Right renal pelvis (tissue), 4 donors: ENCODE measurements around the gene ARCN1. TPM values are rescaled to one million over a fixed set of nuclear protein-coding genes. Genes with fewer than 3 reads are reported as not detected.

ENCODE experiments used
- DNase-seq, 4 donors: peaks; one replicate each; pipeline ENCODE4 v3.0.0-alpha.2; 2013; ENCODE audit warnings: low read depth in 4 of 4, low spot score in 3 of 4, missing footprints in 1 of 4
- polyA plus RNA-seq, 4 donors: library from polyadenylated mRNA; unstranded; fragments of 120-200 nt; gene quantifications; one replicate each; pipeline ENCODE4 v1.2.1, GENCODE V29; 2013; ENCODE audit not compliant: insufficient read length in 4 of 4

Gene ARCN1
- polyA plus RNA-seq, 4 donors = 179 to 199 (median 199) TPM

- DNase-seq = no peak
Measured at GRCh38 chr11:118619444-118620197, 47.4 kb downstream of the ARCN1 start.

GRCh38 chr11:118620529-118621070 is 48.4 kb downstream of the ARCN1 start:
- DNase-seq = no peak

GRCh38 chr11:118621071-118621783 is 49.0 kb downstream of the ARCN1 start:
- DNase-seq = peak in 1 of 4 donors; percentile 63

- DNase-seq = no peak
Measured at GRCh38 chr11:118621784-118622375, 49.7 kb downstream of the ARCN1 start.

DNA sequence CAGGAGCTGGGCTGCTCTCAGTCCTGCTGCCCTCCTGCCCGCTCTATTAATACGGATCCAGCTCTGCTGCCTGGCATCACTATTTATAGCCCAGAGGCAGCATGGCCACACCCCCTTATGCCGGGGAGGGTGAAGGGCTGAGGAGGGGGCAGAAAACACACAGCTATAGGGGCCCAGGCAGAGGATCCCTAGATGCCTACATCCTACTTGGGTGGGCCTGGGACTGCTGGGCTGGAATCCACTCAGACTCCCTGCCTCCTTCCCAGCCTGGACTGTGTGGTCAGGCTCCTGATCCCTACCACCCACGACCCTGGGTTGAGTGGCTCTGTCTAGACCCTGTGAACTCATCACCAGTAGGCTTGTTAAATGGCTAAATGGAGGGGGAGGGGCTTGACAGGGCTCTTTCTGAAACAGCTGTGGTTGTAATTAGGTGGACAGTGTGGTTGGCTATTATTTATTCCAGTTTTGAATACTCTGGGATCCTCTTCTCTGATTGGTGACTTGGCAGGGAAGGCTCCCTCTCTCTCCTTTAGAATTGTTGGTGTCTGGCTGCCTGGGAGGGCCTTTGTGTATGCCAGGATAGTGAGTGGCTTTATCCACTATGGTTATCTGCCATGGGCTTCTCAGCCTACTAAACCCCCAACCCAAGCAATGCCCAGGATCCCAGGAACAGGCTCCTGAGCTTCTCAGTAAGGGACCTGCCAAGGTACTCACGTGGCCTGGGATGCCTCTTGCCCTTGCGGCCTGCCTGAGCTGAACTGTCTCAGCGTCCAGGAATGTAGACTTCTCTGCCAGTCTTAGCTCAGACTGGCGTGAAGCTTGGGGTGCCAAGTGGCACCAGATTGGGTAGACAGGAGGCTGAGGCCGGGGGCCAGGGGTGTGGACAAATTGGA is 50.4 kb downstream of the ARCN1 start:
- no peak for DNase-seq

GRCh38 chr11:118623269-118623655 is 51.1 kb downstream of the ARCN1 start:
- no peak for DNase-seq

- DNase-seq = no peak
Measured at GRCh38 chr11:118625036-118625690, 53.0 kb downstream of the ARCN1 start.

GRCh38 chr11:118625976-118626375 is 53.8 kb downstream of the ARCN1 start:
- no peak for DNase-seq

DNA sequence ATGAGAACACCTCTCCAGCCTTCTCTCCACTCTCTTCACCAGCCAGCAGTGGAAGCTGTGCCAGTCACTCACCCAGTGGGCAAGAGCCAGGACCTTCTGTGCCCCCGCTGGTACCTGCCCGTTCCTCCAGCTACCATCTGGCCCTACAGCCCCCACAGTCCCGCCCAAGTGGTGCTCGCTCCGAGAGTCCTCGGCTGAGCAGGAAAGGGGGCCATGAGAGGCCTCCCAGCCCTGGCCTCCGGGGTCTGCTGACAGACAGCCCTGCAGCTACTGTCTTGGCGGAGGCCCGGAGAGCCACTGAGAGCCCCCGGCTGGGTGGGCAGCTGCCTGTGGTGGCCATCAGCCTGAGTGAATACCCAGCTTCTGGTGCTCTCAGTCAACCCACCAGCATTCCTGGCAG is 55.4 kb downstream of the ARCN1 start:
- DNase-seq = no peak

GRCh38 chr11:118628031-118628430 is 55.8 kb downstream of the ARCN1 start:
- no peak for DNase-seq

DNA sequence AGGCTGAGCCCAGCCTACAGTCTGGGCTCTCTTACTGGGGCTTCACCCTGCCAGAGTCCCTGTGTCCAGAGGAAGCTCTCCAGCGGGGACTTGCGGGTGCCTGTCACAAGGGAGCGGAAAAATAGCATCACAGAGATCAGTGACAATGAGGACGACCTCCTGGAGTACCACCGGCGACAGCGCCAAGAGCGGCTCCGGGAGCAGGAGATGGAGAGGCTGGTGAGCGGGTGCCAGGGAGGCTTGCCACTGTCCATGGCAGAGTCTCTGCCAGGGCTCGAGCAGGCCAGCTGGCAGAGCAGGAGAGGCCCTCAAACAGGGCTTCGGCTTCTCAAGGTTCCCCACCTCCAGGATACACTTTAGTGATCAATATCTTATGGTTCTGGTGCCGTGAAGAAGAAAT is 56.2 kb downstream of the ARCN1 start:
- DNase-seq = no peak

DNA sequence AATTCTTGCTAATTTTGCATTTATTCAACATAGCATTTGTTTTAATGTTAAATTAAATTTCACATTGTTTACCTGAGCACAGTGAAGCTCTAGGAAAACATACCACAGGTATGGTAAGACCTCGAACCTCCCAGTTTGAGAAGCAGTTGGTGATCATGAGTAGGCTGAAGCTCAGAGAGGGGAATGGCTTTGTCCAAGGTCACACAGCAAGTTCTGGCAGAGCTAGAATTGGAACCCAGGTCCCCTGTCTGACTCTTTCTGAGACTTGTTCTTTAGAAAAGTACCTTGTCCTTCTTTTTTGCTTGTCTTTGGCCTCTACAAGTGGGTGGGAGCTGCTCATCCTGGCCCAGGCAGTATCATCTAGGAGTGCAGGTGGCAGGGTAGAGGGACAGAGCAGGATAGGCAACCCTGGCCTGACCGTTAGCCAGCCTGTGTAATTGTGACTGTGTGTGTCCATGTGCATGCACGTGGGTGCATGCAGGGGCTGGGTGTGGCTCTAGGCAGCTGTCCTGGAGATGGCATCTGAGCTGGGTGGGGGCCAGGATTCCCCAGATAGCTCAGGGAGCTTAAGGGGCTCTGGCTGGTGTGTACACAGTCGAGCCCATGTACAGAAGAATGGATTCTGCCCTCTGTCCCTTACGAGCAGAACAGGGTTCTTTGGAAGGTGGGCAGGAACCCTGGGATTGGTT is 56.8 kb downstream of the ARCN1 start:
- DNase-seq = no peak

DNA sequence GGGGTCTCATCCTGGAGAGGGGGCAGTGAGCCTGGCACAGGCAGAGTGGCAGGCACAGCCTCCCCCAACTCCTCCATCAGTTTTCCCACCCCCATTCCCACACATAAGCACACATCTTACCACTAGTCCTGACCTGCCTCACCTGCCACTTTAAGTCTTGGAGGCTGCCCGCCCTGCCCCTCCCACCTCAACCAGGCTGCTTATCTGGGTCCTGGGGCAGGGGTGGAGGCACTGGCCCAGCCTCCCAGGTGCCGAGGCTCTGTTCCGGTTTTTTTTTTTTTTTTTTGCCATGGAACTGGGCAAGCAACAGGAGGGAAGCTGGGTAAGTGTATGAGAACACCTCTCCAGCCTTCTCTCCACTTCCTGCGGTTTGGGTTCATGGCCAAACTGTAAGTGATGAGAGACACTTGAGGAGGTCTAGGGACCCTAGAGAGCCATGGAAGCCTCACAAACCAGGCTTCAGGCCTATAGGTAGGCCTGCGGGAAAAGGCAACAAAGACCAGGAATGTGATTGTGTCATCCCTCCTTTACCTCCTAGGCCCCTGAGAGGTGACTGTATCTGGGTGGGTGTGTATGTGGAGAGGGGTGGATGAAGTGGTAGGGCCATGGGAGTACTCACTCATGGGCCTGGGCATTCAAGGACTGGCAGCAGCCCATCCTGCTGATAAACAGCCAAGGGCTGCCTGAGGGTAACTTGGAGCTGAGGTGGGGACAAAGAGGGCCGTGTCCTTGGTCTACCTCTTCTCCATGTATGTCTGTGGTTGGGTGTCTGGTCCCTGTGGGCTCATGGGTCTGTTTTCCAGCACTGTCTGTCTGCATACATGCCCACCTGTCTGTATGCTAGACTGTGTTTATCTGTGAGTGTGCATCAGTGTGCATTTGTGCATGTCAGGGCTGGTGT is 57.8 kb downstream of the ARCN1 start:
- DNase-seq = no peak

- no peak for DNase-seq
Measured at GRCh38 chr11:118631142-118631909, 59.1 kb downstream of the ARCN1 start.

GRCh38 chr11:118632577-118633318 is 60.5 kb downstream of the ARCN1 start:
- no peak for DNase-seq

- DNase-seq = no peak
Measured at GRCh38 chr11:118633319-118633690, 61.1 kb downstream of the ARCN1 start.

- no peak for DNase-seq
Measured at GRCh38 chr11:118633979-118634378, 61.8 kb downstream of the ARCN1 start.
